OCI-LY7 (cell line): Measurements from ENCODE around the gene DNAJC6. TPM values are rescaled to one million over a fixed set of nuclear protein-coding genes. Genes with fewer than 3 reads are reported as not detected.

Experiments
- BruUV-seq: library from RNA; stranded (reverse); fragments of 400-500 nt; replicated peaks from 2 replicates; lab custom pipeline; 2021; lab: Mats Ljungman, UMichigan
- CTCF ChIA-PET: fragments of 300-600 bp; sonication (Branson Sonifier 250); formaldehyde crosslinking; loops from one replicate; lab custom pipeline; 2022; ENCODE audit warnings: antibody characterized with exemption; ENCODE audit not compliant: unreplicated experiment; lab: Charles Lee
- POLR2A ChIA-PET: fragments of 300-600 bp; sonication (Branson Sonifier 250); formaldehyde crosslinking; loops from one replicate; lab custom pipeline; 2022; ENCODE audit warnings: antibody characterized with exemption; lab: Charles Lee
- DNase-seq: peaks from one replicate; pipeline ENCODE4 v3.0.0-alpha.2; 2015; ENCODE audit warnings: low spot score
- H2AFZ ChIP-seq: fragments of 200-600 bp; sonication (generic), shearing (Covaris generic); 2 replicates; pipeline ENCODE4 v1.6.1; 2014; ENCODE audit warnings: mild to moderate bottlenecking, antibody characterized with exemption, low read length, moderate library complexity
- H3K27ac ChIP-seq: fragments of 200-600 bp; sonication (generic); 2 replicates; pipeline ENCODE4 v1.5.1; 2014; ENCODE audit warnings: mixed run types, low read depth, mild to moderate bottlenecking, moderate library complexity, low read length, inconsistent platforms; ENCODE audit not compliant: poor library complexity, severe bottlenecking
- H3K36me3 ChIP-seq: fragments of 200-600 bp; sonication (generic); 2 replicates; pipeline ENCODE4 v1.6.1; 2014; ENCODE audit warnings: mild to moderate bottlenecking, antibody characterized with exemption, low read length, moderate library complexity, mixed read lengths; ENCODE audit not compliant: insufficient read depth
- H3K4me1 ChIP-seq: fragments of 200-600 bp; sonication (generic); 2 replicates; pipeline ENCODE4 v1.5.1; 2014; ENCODE audit warnings: mild to moderate bottlenecking, low read length; ENCODE audit not compliant: insufficient read depth, poor library complexity, severe bottlenecking
- H3K4me2 ChIP-seq: fragments of 200-600 bp; sonication (generic); 2 replicates; pipeline ENCODE4 v1.6.1; 2014; ENCODE audit warnings: mild to moderate bottlenecking, low read length
- H3K4me3 ChIP-seq: fragments of 200-600 bp; sonication (generic); 2 replicates; pipeline ENCODE4 v1.5.1; 2014; ENCODE audit warnings: mild to moderate bottlenecking, low read depth, low read length; ENCODE audit not compliant: poor library complexity, severe bottlenecking
- H3K79me2 ChIP-seq: fragments of 200-600 bp; sonication (generic); 2 replicates; pipeline ENCODE4 v1.6.1; 2016; ENCODE audit warnings: low read depth, mild to moderate bottlenecking, low read length, moderate library complexity, mixed read lengths; ENCODE audit not compliant: insufficient read depth
- H3K9me2 ChIP-seq: fragments of 200-600 bp; sonication (generic); 2 replicates; pipeline ENCODE4 v1.6.1; 2016; ENCODE audit warnings: mild to moderate bottlenecking, low read length, mixed read lengths; ENCODE audit not compliant: insufficient read depth
- H3K9me3 ChIP-seq: fragments of 200-600 bp; sonication (generic); 2 replicates; pipeline ENCODE4 v1.6.1; 2014; ENCODE audit warnings: mild to moderate bottlenecking, mixed run types, low read length, mixed read lengths
- H4K20me1 ChIP-seq: fragments of 200-600 bp; sonication (generic); 2 replicates; pipeline ENCODE4 v1.6.1; 2014; ENCODE audit warnings: mild to moderate bottlenecking, antibody characterized with exemption, low read length, moderate library complexity, mixed read lengths; ENCODE audit not compliant: insufficient read depth
- EZH2phosphoT487 ChIP-seq: fragments of 200-600 bp; sonication (generic); IDR thresholded peaks from 2 replicates; pipeline ENCODE4 v1.6.1; 2018; ENCODE audit warnings: low read depth, borderline replicate concordance, mild to moderate bottlenecking, mixed run types, antibody characterized with exemption, low read length, moderate library complexity, mixed read lengths
- intact Hi-C: fragments of 100-400 bp; cut with micrococcal nuclease; formaldehyde crosslinking; loops from one replicate; pipeline ENCODE4 v1.10.0; 2022; ENCODE audit not compliant: unreplicated experiment
- total RNA-seq, 2 experiments: library from RNA; depleted of rRNA in 1 of 2; stranded (reverse); fragments of >200 nt in 1 of 2; shearing (Covaris generic) in 1 of 2; gene quantifications; 2 replicates each; pipeline ENCODE4 v1.2.3, GENCODE V29; 2014 to 2022
- TF ChIP-seq, protein P1 (sequence below): fragments of 200-600 bp; sonication (generic); conservative IDR thresholded peaks from 2 replicates; pipeline ENCODE4 v1.5.1; 2014; ENCODE audit warnings: mild to moderate bottlenecking, antibody characterized with exemption, low read length, moderate library complexity, mixed read lengths

DNAJC6 gene
- total RNA-seq, 2 experiments from 2014 or later, result 6.6 to 10.2 TPM

DNA sequence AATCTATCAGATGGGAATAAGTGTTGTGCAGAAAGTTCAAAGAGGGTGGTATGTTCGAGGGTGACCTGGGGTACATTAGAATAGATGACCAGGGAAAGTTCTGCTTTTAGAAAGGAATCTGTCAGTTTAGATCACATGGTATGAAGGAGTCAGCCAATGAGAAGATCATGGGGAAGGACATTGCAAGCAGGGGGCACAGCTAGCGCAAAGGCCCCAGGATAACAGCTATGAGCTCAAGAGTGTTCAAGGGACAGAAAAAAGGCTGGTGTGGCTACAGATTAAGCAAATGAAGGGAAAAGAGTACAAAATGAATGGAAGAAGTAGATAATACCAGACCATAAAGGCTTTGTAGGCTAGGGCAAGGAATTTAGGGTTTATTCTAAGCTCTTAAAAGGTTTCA, 119.7 kb downstream of the DNAJC6 start:
- Histone ChIP-seq H3K36me3 (peaks cover 43% of the 10 kb centered on the region), H3K27ac (no peak overlapping the region), H3K4me2 (no peak overlapping the region), H3K4me3 (no peak overlapping the region), H4K20me1 (no peaks in the 10 kb centered on the region), H3K9me2 (no peaks in the 10 kb centered on the region), H3K9me3 (no peaks in the 10 kb centered on the region), H3K4me1 (no peaks in the 10 kb centered on the region), H2AFZ (no peak overlapping the region), H3K79me2 (no peaks in the 10 kb centered on the region)
- CTCF ChIA-PET, result no interaction called here
- DNase-seq, result no peak
- BruUV-seq, result no TSS peak
- TF ChIP-seq, protein P1, sequence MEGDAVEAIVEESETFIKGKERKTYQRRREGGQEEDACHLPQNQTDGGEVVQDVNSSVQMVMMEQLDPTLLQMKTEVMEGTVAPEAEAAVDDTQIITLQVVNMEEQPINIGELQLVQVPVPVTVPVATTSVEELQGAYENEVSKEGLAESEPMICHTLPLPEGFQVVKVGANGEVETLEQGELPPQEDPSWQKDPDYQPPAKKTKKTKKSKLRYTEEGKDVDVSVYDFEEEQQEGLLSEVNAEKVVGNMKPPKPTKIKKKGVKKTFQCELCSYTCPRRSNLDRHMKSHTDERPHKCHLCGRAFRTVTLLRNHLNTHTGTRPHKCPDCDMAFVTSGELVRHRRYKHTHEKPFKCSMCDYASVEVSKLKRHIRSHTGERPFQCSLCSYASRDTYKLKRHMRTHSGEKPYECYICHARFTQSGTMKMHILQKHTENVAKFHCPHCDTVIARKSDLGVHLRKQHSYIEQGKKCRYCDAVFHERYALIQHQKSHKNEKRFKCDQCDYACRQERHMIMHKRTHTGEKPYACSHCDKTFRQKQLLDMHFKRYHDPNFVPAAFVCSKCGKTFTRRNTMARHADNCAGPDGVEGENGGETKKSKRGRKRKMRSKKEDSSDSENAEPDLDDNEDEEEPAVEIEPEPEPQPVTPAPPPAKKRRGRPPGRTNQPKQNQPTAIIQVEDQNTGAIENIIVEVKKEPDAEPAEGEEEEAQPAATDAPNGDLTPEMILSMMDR, result no peak
- TF ChIP-seq EZH2phosphoT487, result no peak
- intact Hi-C loops, result no loop called here
- POLR2A ChIA-PET, result interaction anchor here (0.7 to 2.8 kb wide), 3 partner anchors 9 to 780 kb away, joined by 3 to 11 read pairs (median 4); partner anchors contain the start of genes LEPR and LEPROT

DNA sequence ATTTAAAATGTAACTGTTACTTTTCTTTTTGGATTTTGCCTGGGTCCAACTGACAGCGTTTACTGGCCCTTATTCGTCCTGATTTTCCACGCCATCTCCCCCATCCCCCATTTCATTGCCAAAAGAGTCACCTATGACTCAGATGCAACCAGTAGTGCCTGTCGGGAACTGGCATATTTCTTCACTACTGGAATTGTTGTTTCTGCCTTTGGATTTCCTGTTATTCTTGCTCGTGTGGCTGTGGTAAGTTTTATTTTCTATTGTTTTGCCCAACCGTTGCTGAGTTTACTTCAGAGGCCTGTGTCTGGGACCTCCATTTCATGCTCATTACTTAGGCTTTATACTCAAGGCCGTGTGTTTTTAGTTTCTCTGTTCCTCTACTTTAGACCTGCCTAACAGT, 120.5 kb downstream of the DNAJC6 start:
- no peaks in the 10 kb centered on the region for H3K9me2 ChIP-seq
- intact Hi-C loops, result loop anchor here (5.0 kb wide), 1 partner anchor 193 kb away; no protein-coding TSS in a partner anchor
- POLR2A ChIA-PET, result interaction anchor here (2.8 kb wide), 1 partner anchor 10 kb away, joined by 11 read pairs; the partner anchor contains the start of genes LEPR and LEPROT

More for the DNA sequence above, 120.5 kb downstream of the DNAJC6 start:
- Histone ChIP-seq H3K4me2 (no peak overlapping the region), H3K27ac (no peak overlapping the region), H3K79me2 (no peaks in the 10 kb centered on the region), H3K36me3 (peaks cover 46% of the 10 kb centered on the region), H3K4me1 (no peaks in the 10 kb centered on the region), H3K9me3 (no peaks in the 10 kb centered on the region), H4K20me1 (no peaks in the 10 kb centered on the region), H3K4me3 (no peak overlapping the region), H2AFZ (no peak overlapping the region)
- CTCF ChIA-PET, result no interaction called here
- TF ChIP-seq, protein P1, result no peak
- no peak for TF ChIP-seq EZH2phosphoT487
- DNase-seq, result no peak
- BruUV-seq, result no TSS peak
